Neural progenitor cell (in vitro differentiated cells): ENCODE results near the gene BIRC7.

Experiments used
- CTCF ChIP-seq: fragments of 200-600 bp; sonication (generic); IDR thresholded peaks from 2 replicates; pipeline ENCODE4 v1.5.1; 2017; ENCODE audit warnings: antibody characterized with exemption, mild to moderate bottlenecking
- EZH2 ChIP-seq: fragments of 200-600 bp; sonication (generic); IDR thresholded peaks from 2 replicates; pipeline ENCODE4 v1.6.1; 2017; ENCODE audit warnings: antibody characterized with exemption, mild to moderate bottlenecking, moderate library complexity
- EZH2phosphoT487 ChIP-seq: fragments of 200-600 bp; sonication (generic); IDR thresholded peaks from 2 replicates; pipeline ENCODE4 v1.6.1; 2017; ENCODE audit warnings: antibody characterized with exemption

GRCh38 chr20:63259734-63260460, 24.2 kb downstream of the BIRC7 start:
- TF ChIP-seq CTCF: no peak
- no peak for TF ChIP-seq EZH2
- no peak for TF ChIP-seq EZH2phosphoT487
